IMR-90 (cell line): ENCODE results near the gene CERS6.

Source experiments
- CEBPB ChIP-seq: IDR thresholded peaks from 2 replicates; pipeline ENCODE4 v1.6.1; 2012; ENCODE audit warnings: low read depth, low read length, improper control_type of control experiment
- CHD1 ChIP-seq: IDR thresholded peaks from 2 replicates; pipeline ENCODE4 v1.6.1; 2012; ENCODE audit warnings: low read depth, low read length, improper control_type of control experiment
- FOS ChIP-seq: fragments of 150-350 bp; IDR thresholded peaks from 2 replicates; pipeline ENCODE4 v1.6.1; 2016; ENCODE audit warnings: low read depth, low read length
- MXI1 ChIP-seq: IDR thresholded peaks from 2 replicates; pipeline ENCODE4 v1.6.1; 2012; ENCODE audit warnings: low read depth, mild to moderate bottlenecking, low read length, moderate library complexity, borderline replicate concordance
- POLR2A ChIP-seq: IDR thresholded peaks from 2 replicates; pipeline ENCODE4 v1.6.1; 2012; ENCODE audit warnings: mild to moderate bottlenecking, low read depth, low read length
- RAD21 ChIP-seq: IDR thresholded peaks from 2 replicates; pipeline ENCODE4 v1.6.1; 2012; ENCODE audit warnings: low read length, improper control_type of control experiment
- TF ChIP-seq, protein P1 (sequence below): conservative IDR thresholded peaks from 2 replicates; pipeline ENCODE4 v1.5.1; 2012; ENCODE audit warnings: mild to moderate bottlenecking, low read depth, low read length, improper control_type of control experiment
- TF ChIP-seq, protein P2 (sequence below): fragments of 150-350 bp; IDR thresholded peaks from 2 replicates; pipeline ENCODE4 v1.6.1; 2017; ENCODE audit warnings: mild to moderate bottlenecking, antibody characterized with exemption, low read length, low read depth
- TF ChIP-seq, protein P3 (sequence below): fragments of 150-350 bp; IDR thresholded peaks from 2 replicates; pipeline ENCODE4 v1.6.1; 2016; ENCODE audit warnings: low read depth, mild to moderate bottlenecking, low read length, moderate library complexity, borderline replicate concordance

DNA sequence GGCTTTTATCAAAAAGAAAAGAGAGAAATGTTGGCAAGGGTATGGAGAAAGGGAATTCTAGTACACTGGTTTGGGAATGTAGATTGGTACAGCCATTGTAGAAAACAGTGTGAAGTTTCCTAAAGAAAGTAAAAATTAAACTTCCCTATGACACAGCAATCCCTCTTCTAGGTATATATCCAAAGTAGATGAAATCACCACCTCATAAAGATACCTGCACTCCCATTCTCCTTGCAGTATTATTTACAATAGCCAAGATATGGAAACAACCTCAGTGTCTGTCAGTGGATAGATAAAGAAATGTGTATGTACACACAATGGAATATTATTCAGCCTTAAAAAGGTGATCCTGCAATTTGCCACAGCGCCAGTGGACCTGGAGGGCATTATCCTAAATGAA, 199.1 kb downstream of the CERS6 start:
- TF ChIP-seq POLR2A, result no peak
- no peak for TF ChIP-seq CEBPB
- TF ChIP-seq, protein P1, sequence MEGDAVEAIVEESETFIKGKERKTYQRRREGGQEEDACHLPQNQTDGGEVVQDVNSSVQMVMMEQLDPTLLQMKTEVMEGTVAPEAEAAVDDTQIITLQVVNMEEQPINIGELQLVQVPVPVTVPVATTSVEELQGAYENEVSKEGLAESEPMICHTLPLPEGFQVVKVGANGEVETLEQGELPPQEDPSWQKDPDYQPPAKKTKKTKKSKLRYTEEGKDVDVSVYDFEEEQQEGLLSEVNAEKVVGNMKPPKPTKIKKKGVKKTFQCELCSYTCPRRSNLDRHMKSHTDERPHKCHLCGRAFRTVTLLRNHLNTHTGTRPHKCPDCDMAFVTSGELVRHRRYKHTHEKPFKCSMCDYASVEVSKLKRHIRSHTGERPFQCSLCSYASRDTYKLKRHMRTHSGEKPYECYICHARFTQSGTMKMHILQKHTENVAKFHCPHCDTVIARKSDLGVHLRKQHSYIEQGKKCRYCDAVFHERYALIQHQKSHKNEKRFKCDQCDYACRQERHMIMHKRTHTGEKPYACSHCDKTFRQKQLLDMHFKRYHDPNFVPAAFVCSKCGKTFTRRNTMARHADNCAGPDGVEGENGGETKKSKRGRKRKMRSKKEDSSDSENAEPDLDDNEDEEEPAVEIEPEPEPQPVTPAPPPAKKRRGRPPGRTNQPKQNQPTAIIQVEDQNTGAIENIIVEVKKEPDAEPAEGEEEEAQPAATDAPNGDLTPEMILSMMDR, result no peak
- TF ChIP-seq RAD21, result no peak
- TF ChIP-seq FOS, result no peak
- TF ChIP-seq CHD1, result no peak
- TF ChIP-seq, protein P2, sequence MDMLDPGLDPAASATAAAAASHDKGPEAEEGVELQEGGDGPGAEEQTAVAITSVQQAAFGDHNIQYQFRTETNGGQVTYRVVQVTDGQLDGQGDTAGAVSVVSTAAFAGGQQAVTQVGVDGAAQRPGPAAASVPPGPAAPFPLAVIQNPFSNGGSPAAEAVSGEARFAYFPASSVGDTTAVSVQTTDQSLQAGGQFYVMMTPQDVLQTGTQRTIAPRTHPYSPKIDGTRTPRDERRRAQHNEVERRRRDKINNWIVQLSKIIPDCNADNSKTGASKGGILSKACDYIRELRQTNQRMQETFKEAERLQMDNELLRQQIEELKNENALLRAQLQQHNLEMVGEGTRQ, result no peak
- TF ChIP-seq MXI1, result no peak
- TF ChIP-seq, protein P3, sequence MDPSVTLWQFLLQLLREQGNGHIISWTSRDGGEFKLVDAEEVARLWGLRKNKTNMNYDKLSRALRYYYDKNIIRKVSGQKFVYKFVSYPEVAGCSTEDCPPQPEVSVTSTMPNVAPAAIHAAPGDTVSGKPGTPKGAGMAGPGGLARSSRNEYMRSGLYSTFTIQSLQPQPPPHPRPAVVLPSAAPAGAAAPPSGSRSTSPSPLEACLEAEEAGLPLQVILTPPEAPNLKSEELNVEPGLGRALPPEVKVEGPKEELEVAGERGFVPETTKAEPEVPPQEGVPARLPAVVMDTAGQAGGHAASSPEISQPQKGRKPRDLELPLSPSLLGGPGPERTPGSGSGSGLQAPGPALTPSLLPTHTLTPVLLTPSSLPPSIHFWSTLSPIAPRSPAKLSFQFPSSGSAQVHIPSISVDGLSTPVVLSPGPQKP, result no peak
